ENCODE data around the gene TMEM45A.

TMEM45A gene

GRCh38 chr3:100590114-100590839 lies 97.9 kb downstream of the TMEM45A start:
- Histone ChIP-seq H3K27me3 (ENCODE audit: insufficient read depth, poor library complexity, severe bottlenecking) (no peaks in the 10 kb centered on the region), H3K9me3 (ENCODE audit: severe bottlenecking) (no peaks in the 10 kb centered on the region), H3K4me1 (ENCODE audit: insufficient read depth, poor library complexity, severe bottlenecking) (no peaks in the 10 kb centered on the region), H3K36me3 (ENCODE audit: low read depth) (no peaks in the 10 kb centered on the region), H3K4me3 (ENCODE audit: severe bottlenecking) (no peak overlapping the region), H3K27ac (ENCODE audit: poor library complexity, severe bottlenecking) (no peak overlapping the region)
- peak; percentile 76 for ATAC-seq (ENCODE audit: low read depth)
- TF ChIP-seq CTCF (IDR thresholded peaks at IDR 0.05; ENCODE audit: poor library complexity, severe bottlenecking), result peak; percentile 94
- DNase-seq (ENCODE audit: low spot score), result no peak

GRCh38 chr3:100590840-100591147 lies 98.4 kb downstream of the TMEM45A start:
- Histone ChIP-seq H3K27me3 (ENCODE audit: insufficient read depth, poor library complexity, severe bottlenecking) (no peaks in the 10 kb centered on the region), H3K4me1 (ENCODE audit: insufficient read depth, poor library complexity, severe bottlenecking) (no peaks in the 10 kb centered on the region), H3K4me3 (ENCODE audit: severe bottlenecking) (no peak overlapping the region), H3K27ac (ENCODE audit: poor library complexity, severe bottlenecking) (no peak overlapping the region), H3K9me3 (ENCODE audit: severe bottlenecking) (no peaks in the 10 kb centered on the region), H3K36me3 (ENCODE audit: low read depth) (no peaks in the 10 kb centered on the region)
- ATAC-seq (ENCODE audit: low read depth), result no peak
- DNase-seq (ENCODE audit: low spot score), result no peak
- TF ChIP-seq CTCF (IDR thresholded peaks at IDR 0.05; ENCODE audit: poor library complexity, severe bottlenecking), result peak; percentile 78

GRCh38 chr3:100591411-100591810 lies 99.0 kb downstream of the TMEM45A start:
- H3K4me1 ChIP-seq (ENCODE audit: insufficient read depth, poor library complexity, severe bottlenecking), result no peaks in the 10 kb centered on the region
- no peak overlapping the region for H3K4me3 ChIP-seq (ENCODE audit: severe bottlenecking)
- no peak for ATAC-seq (ENCODE audit: low read depth)
- no peak for DNase-seq (ENCODE audit: low spot score)
- H3K27me3 ChIP-seq (ENCODE audit: insufficient read depth, poor library complexity, severe bottlenecking), result no peaks in the 10 kb centered on the region
- no peaks in the 10 kb centered on the region for H3K9me3 ChIP-seq (ENCODE audit: severe bottlenecking)
- no peak for TF ChIP-seq CTCF (IDR thresholded peaks at IDR 0.05; ENCODE audit: poor library complexity, severe bottlenecking)
- H3K36me3 ChIP-seq (ENCODE audit: low read depth), result no peaks in the 10 kb centered on the region
- no peak overlapping the region for H3K27ac ChIP-seq (ENCODE audit: poor library complexity, severe bottlenecking)

- Histone ChIP-seq H3K36me3 (ENCODE audit: low read depth) (no peaks in the 10 kb centered on the region), H3K27me3 (ENCODE audit: insufficient read depth, poor library complexity, severe bottlenecking) (no peaks in the 10 kb centered on the region), H3K4me1 (ENCODE audit: insufficient read depth, poor library complexity, severe bottlenecking) (peaks cover 37% of the 10 kb centered on the region), H3K9me3 (ENCODE audit: severe bottlenecking) (no peaks in the 10 kb centered on the region), H3K4me3 (ENCODE audit: severe bottlenecking) (no peak overlapping the region), H3K27ac (ENCODE audit: poor library complexity, severe bottlenecking) (peak overlapping the region; percentile 82)
- DNase-seq (ENCODE audit: low spot score) (peak; percentile 96), ATAC-seq (ENCODE audit: low read depth) (peak; percentile 94)
- no peak for TF ChIP-seq CTCF (IDR thresholded peaks at IDR 0.05; ENCODE audit: poor library complexity, severe bottlenecking)
Measured at GRCh38 chr3:100600181-100601042, 108.0 kb downstream of the TMEM45A start.

Measured in RWPE2 (cell line).